NCI-H82 (cell line): ENCODE data around the gene DNAH5.

ENCODE experiments used
- DNase-seq: peaks from one replicate; lab custom pipeline; 2025; lab: John Stamatoyannopoulos, UW

DNAH5 gene

GRCh38 chr5:13934921-13935320, 9.6 kb downstream of the DNAH5 start:
- no peak for DNase-seq

GRCh38 chr5:13934125-13934524, 10.4 kb downstream of the DNAH5 start:
- DNase-seq = no peak

- DNase-seq = no peak
Observed at GRCh38 chr5:13932561-13932960, 11.9 kb downstream of the DNAH5 start.

GRCh38 chr5:13932011-13932410, 12.5 kb downstream of the DNAH5 start:
- no peak for DNase-seq

DNA sequence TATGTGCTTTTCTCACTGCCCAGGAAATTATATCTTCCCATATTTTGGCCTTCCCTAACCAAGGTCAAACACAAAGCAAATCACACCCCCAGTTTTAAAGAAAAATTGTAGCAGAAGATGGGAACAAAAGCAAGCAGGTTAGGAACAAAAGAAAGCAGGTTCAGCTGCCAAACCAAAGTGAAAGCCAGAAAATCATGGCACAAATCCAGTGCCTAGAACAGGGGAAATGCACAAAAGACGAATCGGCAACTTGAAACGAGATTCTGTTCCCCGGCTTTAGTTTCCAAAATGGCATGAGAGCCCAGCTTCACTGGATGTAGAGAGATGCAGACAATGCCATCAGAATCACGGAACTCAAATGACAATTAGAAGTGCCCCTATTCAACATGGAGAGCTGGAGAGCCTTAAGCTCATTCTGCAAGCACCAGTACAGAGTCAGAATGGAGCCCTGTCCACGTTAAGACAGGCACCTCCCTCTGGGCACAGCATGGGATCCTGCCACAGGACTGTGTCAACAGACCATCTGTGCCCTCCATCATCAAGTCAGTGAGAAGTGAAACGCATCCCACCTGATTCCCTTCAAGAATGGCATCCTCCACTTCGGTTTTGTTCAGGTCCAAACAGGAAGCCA, 13.8 kb downstream of the DNAH5 start:
- DNase-seq = no peak

- no peak for DNase-seq
Observed at GRCh38 chr5:13926731-13927130, 17.8 kb downstream of the DNAH5 start.

DNA sequence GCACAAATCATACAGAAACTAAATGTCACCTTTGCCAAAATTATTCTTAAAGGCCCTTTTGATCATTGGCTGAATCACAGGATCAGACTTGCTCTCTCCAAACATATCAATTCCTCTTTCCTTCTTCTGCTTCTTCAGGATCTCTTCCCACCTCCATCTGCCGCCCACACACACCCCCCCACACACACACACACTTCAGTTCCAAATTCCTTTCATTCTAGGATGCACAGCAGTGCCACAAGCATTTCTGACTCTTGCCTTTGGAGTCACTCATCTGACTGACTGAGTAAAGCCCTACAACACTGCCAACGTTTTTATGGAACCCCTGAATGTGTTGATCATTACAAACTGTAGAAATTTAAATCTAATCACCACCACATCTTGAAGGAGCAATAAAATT, 22.9 kb downstream of the DNAH5 start:
- no peak for DNase-seq

DNA sequence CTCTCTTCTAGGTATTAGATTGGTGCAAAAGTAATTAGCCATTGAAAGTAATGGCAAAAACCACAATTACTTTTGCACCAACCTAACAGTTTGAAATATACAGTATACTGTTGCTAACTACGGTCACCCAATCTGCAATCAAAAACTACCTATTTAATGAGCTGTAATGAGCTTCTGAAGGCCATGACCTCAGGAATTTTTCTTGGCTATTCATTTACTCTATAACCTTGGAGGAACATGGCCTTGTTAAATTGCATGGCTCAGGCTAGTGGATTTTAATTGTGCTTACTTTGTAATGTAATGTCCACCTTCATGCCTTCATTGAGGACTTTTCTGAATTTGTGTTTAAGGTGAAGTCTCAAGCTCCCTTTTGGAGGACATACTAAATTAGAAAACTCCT, 24.7 kb downstream of the DNAH5 start:
- no peak for DNase-seq

GRCh38 chr5:13919087-13919486, 25.4 kb downstream of the DNAH5 start:
- DNase-seq = no peak

DNA sequence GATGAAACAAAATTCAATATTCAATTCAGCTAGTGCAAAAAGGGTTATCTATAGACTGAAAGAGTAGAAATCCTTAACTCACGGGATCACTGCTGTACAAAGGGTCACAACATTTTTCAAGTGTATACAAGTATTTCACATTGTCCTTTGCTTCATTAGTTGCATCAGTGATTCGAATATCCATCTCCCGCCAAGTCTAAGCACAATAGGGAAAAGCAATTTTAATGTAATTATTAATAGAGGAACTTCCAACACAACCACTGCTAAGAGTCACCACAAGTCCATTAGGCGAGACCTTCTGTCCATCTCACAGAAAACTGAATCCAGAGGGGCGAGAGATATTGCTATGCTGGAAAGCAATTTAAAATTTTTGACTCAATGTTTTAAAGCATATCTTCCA, 27.4 kb downstream of the DNAH5 start:
- no peak for DNase-seq

DNA sequence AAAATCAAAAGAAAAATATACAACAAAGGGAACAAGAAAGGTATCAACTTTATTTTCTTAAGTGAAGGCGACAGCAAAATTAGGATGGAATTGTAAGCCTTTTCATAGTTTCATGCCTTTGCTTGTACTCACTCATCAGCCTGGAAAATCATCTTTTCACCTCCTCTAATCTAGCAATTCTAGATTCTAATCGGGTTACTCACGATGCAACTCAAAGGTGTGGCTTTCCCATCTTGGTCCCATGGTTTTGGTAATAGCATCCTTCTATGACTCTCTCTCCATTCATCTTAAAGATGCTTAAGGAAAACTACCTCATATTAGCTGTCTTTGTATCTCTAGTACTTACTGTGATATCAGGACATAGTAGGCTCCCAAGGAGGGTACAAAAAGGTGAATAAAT, 30.5 kb downstream of the DNAH5 start:
- no peak for DNase-seq

- DNase-seq = no peak
Observed at GRCh38 chr5:13910637-13911288, 33.7 kb downstream of the DNAH5 start.

- no peak for DNase-seq
Observed at GRCh38 chr5:13910201-13910600, 34.3 kb downstream of the DNAH5 start.

DNA sequence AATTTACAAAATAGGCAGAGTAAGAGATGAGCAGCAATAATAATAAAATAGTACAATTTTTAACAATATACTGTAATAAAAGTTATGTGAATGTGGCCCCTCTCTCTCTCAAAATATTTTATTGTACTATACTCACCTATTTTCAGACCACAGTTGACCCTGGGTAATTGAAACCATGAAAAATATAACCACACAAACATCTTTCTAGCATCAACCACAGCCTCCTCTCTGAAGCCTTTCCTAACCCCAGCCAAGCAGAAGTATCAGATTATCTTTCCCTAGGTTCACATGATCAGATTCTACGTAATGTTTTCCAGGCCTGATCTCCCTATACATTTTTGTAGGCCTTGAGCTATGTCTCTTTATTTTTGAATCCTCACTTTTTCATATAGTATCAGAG, 35.2 kb downstream of the DNAH5 start:
- no peak for DNase-seq

DNA sequence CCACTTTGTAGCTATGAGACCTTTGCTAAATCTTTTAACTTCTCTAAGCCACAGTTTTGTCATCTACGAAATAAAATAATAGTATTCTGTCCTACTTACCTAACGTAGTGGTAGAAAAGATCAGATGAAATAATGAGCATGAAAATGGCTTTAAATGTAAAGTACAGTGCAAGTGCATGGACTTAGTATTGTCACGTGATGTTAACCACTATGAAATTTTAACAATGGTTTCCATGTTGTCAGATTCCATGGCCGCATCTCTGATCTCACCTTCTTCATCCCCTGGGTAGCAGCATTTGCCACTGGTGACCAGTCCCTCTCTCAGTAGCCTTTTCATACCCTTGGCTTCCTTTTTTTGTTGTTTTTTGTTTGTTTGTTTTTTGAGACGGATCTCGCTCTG, 45.9 kb downstream of the DNAH5 start:
- no peak for DNase-seq

DNA sequence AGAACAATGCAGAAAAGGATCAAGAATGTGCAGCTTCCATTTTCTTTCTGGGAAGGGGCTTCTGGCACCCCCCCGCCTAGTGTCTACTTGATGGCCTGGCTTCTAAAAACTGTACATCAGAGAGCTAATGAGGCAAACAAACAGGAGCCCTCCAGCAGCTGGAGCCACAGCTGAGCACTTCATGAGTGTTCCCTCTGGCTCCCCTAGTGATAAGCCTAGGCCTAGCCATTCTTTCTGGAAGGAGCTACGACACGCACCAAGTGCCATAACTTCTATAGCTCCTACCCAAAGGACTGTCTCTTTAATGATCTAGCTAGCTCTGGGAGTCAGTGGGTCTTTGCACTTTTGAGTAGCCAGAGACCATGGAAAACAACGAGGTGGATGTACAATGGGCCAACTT, 66.1 kb downstream of the DNAH5 start:
- DNase-seq = peak; percentile 38

- DNase-seq = peak; percentile 79
Observed at GRCh38 chr5:13866792-13867191, 77.7 kb downstream of the DNAH5 start.

- DNase-seq = no peak
Observed at GRCh38 chr5:13865312-13865711, 79.2 kb downstream of the DNAH5 start.

DNA sequence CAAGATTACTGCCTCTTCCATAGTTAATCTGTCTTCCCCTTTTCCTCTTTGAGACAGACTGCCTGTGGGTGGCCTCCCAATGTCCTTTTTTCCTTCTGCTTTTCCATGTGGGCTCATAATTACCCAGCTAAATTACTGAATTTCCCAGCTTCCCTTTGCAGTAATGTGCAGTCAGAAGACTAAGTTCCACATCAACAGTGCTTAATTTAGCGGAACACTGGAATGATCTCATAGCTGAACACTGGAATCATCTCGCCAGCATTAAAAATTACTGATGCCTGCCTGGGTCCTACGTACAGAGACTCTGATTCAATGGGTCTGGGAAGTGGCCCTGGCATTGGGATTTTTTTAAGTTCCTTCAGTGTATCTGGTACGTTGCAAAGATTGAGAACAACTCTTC, 84.3 kb downstream of the DNAH5 start:
- peak; percentile 52 for DNase-seq

GRCh38 chr5:13859270-13860065, 85.0 kb downstream of the DNAH5 start:
- DNase-seq = peak; percentile 69

- DNase-seq = no peak
Observed at GRCh38 chr5:13843175-13843846, 101.2 kb downstream of the DNAH5 start.

- no peak for DNase-seq
Observed at GRCh38 chr5:13833440-13833839, 111.0 kb downstream of the DNAH5 start.

- no peak for DNase-seq
Observed at GRCh38 chr5:13831351-13831750, 113.1 kb downstream of the DNAH5 start.
